Upper lobe of left lung (tissue), 6 donors: Measurements from ENCODE around the gene KNTC1. TPM values are rescaled to one million over a fixed set of nuclear protein-coding genes. Genes with fewer than 3 reads are reported as not detected.
A peak's percentile ranks its signal among the peaks of the same experiment; 100 is the strongest.
"Not testable (repeated sequence)": the region's sequence is repeated elsewhere in the genome, so short reads cannot be mapped to it uniquely, and the experiment has no call there.

Experiments used
- ATAC-seq, 2 donors: fragments of 200-7000 bp; cut with Tn5 transposase; one replicate each; pipeline ENCODE4 v1.9.1; 2022; ENCODE audit warnings: mild to moderate bottlenecking in 2 of 2, moderate library complexity in 2 of 2; ENCODE audit not compliant: low FRiP score in 2 of 2
- DNase-seq, 2 donors: peaks; one replicate each; pipeline ENCODE4 v3.0.0-alpha.2; 2019 to 2020
- H3K27ac ChIP-seq, 4 donors: fragments of 200-600 bp; sonication (generic); one replicate each; pipeline ENCODE4 v1.5.1; 2016 to 2019
- H3K27me3 ChIP-seq, 4 donors: fragments of 200-600 bp; sonication (generic); one replicate each; pipeline ENCODE4 v1.5.1; 2017 to 2019
- H3K36me3 ChIP-seq, 4 donors: fragments of 200-600 bp; sonication (generic); one replicate each; pipeline ENCODE4 v1.5.1; 2016 to 2019
- H3K4me1 ChIP-seq, 4 donors: fragments of 200-600 bp; sonication (generic); one replicate each; pipeline ENCODE4 v1.5.1; 2018 to 2019
- H3K4me3 ChIP-seq, 4 donors: fragments of 200-600 bp; sonication (generic); one replicate each; pipeline ENCODE4 v1.5.1; 2017 to 2019; ENCODE audit warnings: mild to moderate bottlenecking in 2 of 4, moderate library complexity in 1 of 4
- H3K9me3 ChIP-seq, 4 donors: fragments of 200-600 bp; sonication (generic); one replicate each; pipeline ENCODE4 v1.5.1; 2018 to 2019
- CTCF ChIP-seq, 6 experiments: fragments of 450-650 bp in 4 of 6; fragments of 200-600 bp in 2 of 6; sonication (generic) in 2 of 6; IDR thresholded peaks; one replicate each; pipeline ENCODE4 v1.5.1; 2016 to 2019; ENCODE audit warnings: antibody characterized with exemption in 6 of 6
- EP300 ChIP-seq, 4 donors: sonication (generic); formaldehyde crosslinking; IDR thresholded peaks; one replicate each; pipeline ENCODE4 v1.5.1; 2017; ENCODE audit warnings: antibody characterized with exemption in 4 of 4, control low read depth in 2 of 4
- POLR2A ChIP-seq, 4 donors: fragments of 450-650 bp; IDR thresholded peaks; one replicate each; pipeline ENCODE4 v1.5.1; 2016 to 2017; ENCODE audit warnings: antibody characterized with exemption in 4 of 4, mild to moderate bottlenecking in 2 of 4
- POLR2AphosphoS5 ChIP-seq, 2 donors: sonication (generic); formaldehyde crosslinking; IDR thresholded peaks; one replicate each; pipeline ENCODE4 v1.5.1; 2017; ENCODE audit warnings: antibody characterized with exemption in 2 of 2
- WGBS, 2 donors: methylation state at CpG; one replicate each; pipeline ENCODE4 v1.1.5; 2017 to 2018; 5-methylcytosine and 5-hydroxymethylcytosine counted together
- total RNA-seq, 6 donors: library from RNA; depleted of rRNA in 4 of 6; stranded (reverse); fragments of >200 nt in 4 of 6; gene quantifications; one replicate each; pipeline versions ENCODE4 v1.1.0 to v1.2.1, GENCODE V29; 2016 to 2021
- donor health status: DM: no; HTN: no; CAD: no; lungs with moderate emphysema.
- donor health status: DM: no; HTN: yes; CAD: no; lungs with severe emphysema.

KNTC1 gene
- total RNA-seq, 6 donors from 2014 or later: 6.7 to 34.6 (median 17.6) TPM

- Histone ChIP-seq H3K4me1 (no peaks in the 10 kb centered on the region), H3K36me3 (no peaks in the 10 kb centered on the region), H3K4me3 (peak overlapping the region in 1 of 4 donors; percentile 9), H3K9me3 (no peaks in the 10 kb centered on the region), H3K27ac (peak overlapping the region in 1 of 4 donors; percentile 44), H3K27me3 (no peaks in the 10 kb centered on the region)
- TF ChIP-seq POLR2AphosphoS5 (IDR thresholded peaks at IDR 0.05): peak; percentile 28 to 49
- TF ChIP-seq CTCF (IDR thresholded peaks at IDR 0.05): no peak
- TF ChIP-seq EP300 (IDR thresholded peaks at IDR 0.05): peak in 1 of 4 donors; percentile 58
- TF ChIP-seq POLR2A (IDR thresholded peaks at IDR 0.05): no peak
- peak in 1 of 2 donors; percentile 48 for DNase-seq
- 51 to 54% methylated on average over 8 of the region's 8 CpGs for WGBS, 2 donors
- ATAC-seq: peak; percentile 63 to 78
Measured at GRCh38 chr12:122646517-122647217, 119.6 kb downstream of the KNTC1 start.

- no peaks in the 10 kb centered on the region for H3K9me3 ChIP-seq
- no peaks in the 10 kb centered on the region for H3K36me3 ChIP-seq
- no peak overlapping the region for H3K27ac ChIP-seq
- 68 to 79% methylated on average over 11 of the region's 11 CpGs for WGBS, 2 donors
- TF ChIP-seq POLR2A (IDR thresholded peaks at IDR 0.05) (no peak), POLR2AphosphoS5 (IDR thresholded peaks at IDR 0.05) (no peak), EP300 (IDR thresholded peaks at IDR 0.05) (no peak), CTCF (IDR thresholded peaks at IDR 0.05) (no peak)
- ATAC-seq (no peak), DNase-seq (no peak)
- H3K4me3 ChIP-seq: no peak overlapping the region
- H3K27me3 ChIP-seq: no peaks in the 10 kb centered on the region
- H3K4me1 ChIP-seq: no peaks in the 10 kb centered on the region
Measured at GRCh38 chr12:122651520-122652224, 124.6 kb downstream of the KNTC1 start.

GRCh38 chr12:122653291-122653690, 126.2 kb downstream of the KNTC1 start:
- ATAC-seq, H3K27me3 ChIP-seq, H3K36me3 ChIP-seq, H3K4me3 ChIP-seq, H3K27ac ChIP-seq, H3K9me3 ChIP-seq, DNase-seq, H3K4me1 ChIP-seq: not testable (repeated sequence)
- WGBS, 2 donors: 92 to 93% methylated on average over 8 of the region's 8 CpGs

- no peaks in the 10 kb centered on the region for H3K4me1 ChIP-seq
- TF ChIP-seq POLR2AphosphoS5 (IDR thresholded peaks at IDR 0.05) (no peak), EP300 (IDR thresholded peaks at IDR 0.05) (no peak)
- DNase-seq (no peak), ATAC-seq (no peak)
- 92 to 93% methylated on average over 3 of the region's 3 CpGs for WGBS, 2 donors
- no peaks in the 10 kb centered on the region for H3K36me3 ChIP-seq
- H3K9me3 ChIP-seq: no peaks in the 10 kb centered on the region
- no peaks in the 10 kb centered on the region for H3K27me3 ChIP-seq
- H3K4me3 ChIP-seq: no peak overlapping the region
- no peak overlapping the region for H3K27ac ChIP-seq
Measured at GRCh38 chr12:122656298-122656697, 129.2 kb downstream of the KNTC1 start.

- no peaks in the 10 kb centered on the region for H3K4me1 ChIP-seq
- H3K27ac ChIP-seq: no peak overlapping the region
- no peaks in the 10 kb centered on the region for H3K36me3 ChIP-seq
- no peak for TF ChIP-seq EP300 (IDR thresholded peaks at IDR 0.05)
- TF ChIP-seq CTCF (IDR thresholded peaks at IDR 0.05): no peak
- no peak for TF ChIP-seq POLR2A (IDR thresholded peaks at IDR 0.05)
- TF ChIP-seq POLR2AphosphoS5 (IDR thresholded peaks at IDR 0.05): no peak
- WGBS, 2 donors: 61 to 74% methylated on average over 6 of the region's 6 CpGs
- no peaks in the 10 kb centered on the region for H3K9me3 ChIP-seq
- H3K4me3 ChIP-seq: no peak overlapping the region
- no peaks in the 10 kb centered on the region for H3K27me3 ChIP-seq
- DNase-seq (peak in 1 of 2 donors; percentile 23), ATAC-seq (no peak)
Measured at GRCh38 chr12:122659579-122659978, 132.5 kb downstream of the KNTC1 start.
